WTC11 (cell line): Measurements from ENCODE around the gene STPG2. TPM values are rescaled to one million over a fixed set of nuclear protein-coding genes. Genes with fewer than 3 reads are reported as not detected.

Source experiments
- ATAC-seq: fragments of 200-7000 bp; cut with Tn5 transposase; 2 replicates; pipeline ENCODE4 v1.10.0; 2021; ENCODE audit warnings: mild to moderate bottlenecking, moderate library complexity
- CTCF ChIA-PET: fragments of 300-600 bp; sonication (Branson Sonifier 250); formaldehyde crosslinking; loops from one replicate; lab custom pipeline; 2021; ENCODE audit warnings: antibody characterized with exemption; lab: Charles Lee
- POLR2A ChIA-PET: fragments of 350-600 bp; sonication (Branson Sonifier 250); formaldehyde crosslinking; loops from one replicate; lab custom pipeline; 2021; ENCODE audit warnings: antibody characterized with exemption; lab: Charles Lee
- DNase-seq: peaks from one replicate; pipeline ENCODE4 v3.0.0; 2021; ENCODE audit warnings: low spot score
- H3K27ac Mint-ChIP-seq: 2 replicates; pipeline ENCODE4 v1.8.0; 2021; ENCODE audit warnings: mixed read lengths
- H3K27me3 Mint-ChIP-seq: 2 replicates; pipeline ENCODE4 v1.8.0; 2021; ENCODE audit warnings: low read depth, mild to moderate bottlenecking, moderate library complexity, mixed read lengths
- H3K36me3 Mint-ChIP-seq: 2 replicates; pipeline ENCODE4 v1.8.0; 2021; ENCODE audit warnings: mixed read lengths
- H3K4me1 Mint-ChIP-seq: 2 replicates; pipeline ENCODE4 v1.8.0; 2022; ENCODE audit warnings: mixed read lengths
- H3K4me3 Mint-ChIP-seq: 2 replicates; pipeline ENCODE4 v1.8.0; 2021; ENCODE audit warnings: mild to moderate bottlenecking, moderate library complexity, mixed read lengths
- H3K9me3 Mint-ChIP-seq: 2 replicates; pipeline ENCODE4 v1.8.0; 2021; ENCODE audit warnings: mixed read lengths
- ARID4B ChIP-seq: sonication (generic); formaldehyde crosslinking; IDR thresholded peaks from 2 replicates; pipeline ENCODE4 v1.8.0; 2023; ENCODE audit warnings: missing genetic modification reagents, mild to moderate bottlenecking, borderline replicate concordance
- GTF2I ChIP-seq: fragments of 250-450 bp; sonication (Bioruptor Pico); conservative IDR thresholded peaks from 2 replicates; pipeline ENCODE4 v1.4.0; 2021; ENCODE audit warnings: mild to moderate bottlenecking
- IRF1 ChIP-seq: sonication (generic); formaldehyde crosslinking; IDR thresholded peaks from 2 replicates; pipeline ENCODE4 v1.8.0; 2023; ENCODE audit warnings: missing genetic modification reagents
- NFE2L1 ChIP-seq: sonication (generic); formaldehyde crosslinking; IDR thresholded peaks from 2 replicates; pipeline ENCODE4 v1.8.1; 2023; ENCODE audit warnings: missing genetic modification reagents
- RELA ChIP-seq: sonication (generic); formaldehyde crosslinking; IDR thresholded peaks from 2 replicates; pipeline ENCODE4 v1.8.1; 2022; ENCODE audit warnings: missing genetic modification reagents, mild to moderate bottlenecking, borderline replicate concordance
- SMAD3 ChIP-seq: sonication (generic); formaldehyde crosslinking; IDR thresholded peaks from 2 replicates; pipeline ENCODE4 v1.8.0; 2022; ENCODE audit warnings: missing genetic modification reagents, mild to moderate bottlenecking, borderline replicate concordance
- ZMAT4 ChIP-seq: fragments of 250-450 bp; sonication (Bioruptor Pico); IDR thresholded peaks from 2 replicates; pipeline ENCODE4 v1.9.0; 2021; ENCODE audit warnings: mild to moderate bottlenecking
- ZNF263 ChIP-seq: sonication (generic); formaldehyde crosslinking; IDR thresholded peaks from 2 replicates; pipeline ENCODE4 v1.8.1; 2022; ENCODE audit warnings: low read depth, mild to moderate bottlenecking, moderate library complexity, missing genetic modification reagents
- ZNF396 ChIP-seq: fragments of 250-450 bp; sonication (Bioruptor Pico); IDR thresholded peaks from 2 replicates; pipeline ENCODE4 v1.8.0; 2021; ENCODE audit warnings: mild to moderate bottlenecking, moderate library complexity, borderline replicate concordance
- ZSCAN18 ChIP-seq: fragments of 250-450 bp; sonication (Bioruptor Pico); IDR thresholded peaks from 2 replicates; pipeline ENCODE4 v2.1.2; 2022; ENCODE audit warnings: mild to moderate bottlenecking, moderate library complexity
- total RNA-seq: library from RNA; stranded (reverse); gene quantifications from 3 replicates; pipeline ENCODE4 v1.2.3, GENCODE V29; 2021
- TF ChIP-seq, protein P1 (sequence below): fragments of 200-600 bp; IDR thresholded peaks from 2 replicates; pipeline ENCODE4 v1.8.0; 2022; ENCODE audit warnings: antibody characterized with exemption
- TF ChIP-seq, protein P2 (sequence below): fragments of 250-450 bp; sonication (Bioruptor Pico); IDR thresholded peaks from 2 replicates; pipeline ENCODE4 v1.8.0; 2021; ENCODE audit warnings: mild to moderate bottlenecking

Gene STPG2
- total RNA-seq, 1 experiment from 2014 or later = 0.17 TPM

GRCh38 chr4:98027827-98028226, 115.4 kb downstream of the STPG2 start:
- H3K27ac Mint-ChIP-seq = no peak overlapping the region
- H3K36me3 Mint-ChIP-seq = peaks cover 24% of the 10 kb centered on the region
- POLR2A ChIA-PET = no interaction called here
- TF ChIP-seq ZNF396 (CRISPR knock-in tag) = no peak
- TF ChIP-seq, protein P1, sequence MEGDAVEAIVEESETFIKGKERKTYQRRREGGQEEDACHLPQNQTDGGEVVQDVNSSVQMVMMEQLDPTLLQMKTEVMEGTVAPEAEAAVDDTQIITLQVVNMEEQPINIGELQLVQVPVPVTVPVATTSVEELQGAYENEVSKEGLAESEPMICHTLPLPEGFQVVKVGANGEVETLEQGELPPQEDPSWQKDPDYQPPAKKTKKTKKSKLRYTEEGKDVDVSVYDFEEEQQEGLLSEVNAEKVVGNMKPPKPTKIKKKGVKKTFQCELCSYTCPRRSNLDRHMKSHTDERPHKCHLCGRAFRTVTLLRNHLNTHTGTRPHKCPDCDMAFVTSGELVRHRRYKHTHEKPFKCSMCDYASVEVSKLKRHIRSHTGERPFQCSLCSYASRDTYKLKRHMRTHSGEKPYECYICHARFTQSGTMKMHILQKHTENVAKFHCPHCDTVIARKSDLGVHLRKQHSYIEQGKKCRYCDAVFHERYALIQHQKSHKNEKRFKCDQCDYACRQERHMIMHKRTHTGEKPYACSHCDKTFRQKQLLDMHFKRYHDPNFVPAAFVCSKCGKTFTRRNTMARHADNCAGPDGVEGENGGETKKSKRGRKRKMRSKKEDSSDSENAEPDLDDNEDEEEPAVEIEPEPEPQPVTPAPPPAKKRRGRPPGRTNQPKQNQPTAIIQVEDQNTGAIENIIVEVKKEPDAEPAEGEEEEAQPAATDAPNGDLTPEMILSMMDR = peak; percentile 33; the same call in 1 of the 2 replicates
- TF ChIP-seq GTF2I = no peak
- peak; percentile 97 for ATAC-seq
- DNase-seq = no peak
- peaks cover 10% of the 10 kb centered on the region for H3K27me3 Mint-ChIP-seq
- H3K4me3 Mint-ChIP-seq = no peak overlapping the region
- H3K9me3 Mint-ChIP-seq = peaks cover 47% of the 10 kb centered on the region
- H3K4me1 Mint-ChIP-seq = no peaks in the 10 kb centered on the region
- CTCF ChIA-PET = interaction anchor here (0.7 to 1.9 kb wide), 11 partner anchors 18 to 117 kb away, joined by 3 to 28 read pairs (median 5); partner anchors contain the start of gene STPG2

DNA sequence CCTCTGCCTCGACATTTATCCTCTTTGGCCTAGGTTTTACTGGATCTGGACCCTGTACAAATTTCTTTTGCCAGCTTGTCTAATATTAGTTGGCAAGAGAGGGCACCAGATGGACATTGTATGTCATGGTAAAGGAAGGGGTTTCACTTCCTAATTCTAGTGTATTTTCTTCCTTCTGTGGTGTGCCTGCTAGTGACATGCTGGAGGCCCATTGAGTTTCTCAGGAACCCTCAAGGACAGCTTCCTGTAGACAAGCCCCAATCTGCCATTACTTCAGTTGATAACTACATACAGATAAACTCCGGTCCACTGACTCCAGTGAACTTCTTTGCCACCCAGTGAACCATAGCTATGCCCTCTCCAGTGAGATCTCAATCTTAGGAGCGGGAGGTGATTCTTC, 116.9 kb downstream of the STPG2 start:
- H3K4me3 Mint-ChIP-seq = no peak overlapping the region
- CTCF ChIA-PET = no interaction called here
- no peak for ATAC-seq
- POLR2A ChIA-PET = no interaction called here
- H3K27ac Mint-ChIP-seq = no peak overlapping the region
- peaks cover 51% of the 10 kb centered on the region for H3K9me3 Mint-ChIP-seq
- no peak for DNase-seq
- H3K36me3 Mint-ChIP-seq = peaks cover 29% of the 10 kb centered on the region
- no peaks in the 10 kb centered on the region for H3K4me1 Mint-ChIP-seq
- H3K27me3 Mint-ChIP-seq = peaks cover 10% of the 10 kb centered on the region
- no peak for TF ChIP-seq IRF1 (CRISPR knock-in tag)
- TF ChIP-seq, protein P2, sequence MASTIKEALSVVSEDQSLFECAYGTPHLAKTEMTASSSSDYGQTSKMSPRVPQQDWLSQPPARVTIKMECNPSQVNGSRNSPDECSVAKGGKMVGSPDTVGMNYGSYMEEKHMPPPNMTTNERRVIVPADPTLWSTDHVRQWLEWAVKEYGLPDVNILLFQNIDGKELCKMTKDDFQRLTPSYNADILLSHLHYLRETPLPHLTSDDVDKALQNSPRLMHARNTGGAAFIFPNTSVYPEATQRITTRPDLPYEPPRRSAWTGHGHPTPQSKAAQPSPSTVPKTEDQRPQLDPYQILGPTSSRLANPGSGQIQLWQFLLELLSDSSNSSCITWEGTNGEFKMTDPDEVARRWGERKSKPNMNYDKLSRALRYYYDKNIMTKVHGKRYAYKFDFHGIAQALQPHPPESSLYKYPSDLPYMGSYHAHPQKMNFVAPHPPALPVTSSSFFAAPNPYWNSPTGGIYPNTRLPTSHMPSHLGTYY = no peak
- no peak for TF ChIP-seq NFE2L1
- TF ChIP-seq ARID4B (CRISPR knock-in tag) = no peak
- TF ChIP-seq ZNF396 (CRISPR knock-in tag) = no peak
- TF ChIP-seq ZMAT4 (CRISPR knock-in tag) = no peak
- TF ChIP-seq SMAD3 = no peak
- no peak for TF ChIP-seq RELA
- no peak for TF ChIP-seq ZNF263
- no peak for TF ChIP-seq ZSCAN18 (CRISPR knock-in tag)
